ENCODE measurements around the gene PCBP3.
"Not testable (repeated sequence)": the region's sequence is repeated elsewhere in the genome, so short reads cannot be mapped to it uniquely, and the experiment has no call there.

The PCBP3 gene

GRCh38 chr21:45636459-45636858 is 7.1 kb upstream of the PCBP3 start:
- no peak for DNase-seq

GRCh38 chr21:45636951-45637646 is 6.4 kb upstream of the PCBP3 start:
- no peak for DNase-seq

GRCh38 chr21:45637883-45638282 is 5.6 kb upstream of the PCBP3 start:
- no peak for DNase-seq

- no peak for DNase-seq
These were observed 4.8 kb upstream of the PCBP3 start for GRCh38 chr21:45638707-45639106.

GRCh38 chr21:45639206-45640000 is 4.1 kb upstream of the PCBP3 start:
- DNase-seq, result no peak

- DNase-seq, result no peak
These were observed 3.3 kb upstream of the PCBP3 start for GRCh38 chr21:45640001-45640887.

GRCh38 chr21:45640888-45641479 is 2.5 kb upstream of the PCBP3 start:
- peak; percentile 39 for DNase-seq

- DNase-seq, result peak; percentile 31
These were observed 2.0 kb upstream of the PCBP3 start for GRCh38 chr21:45641480-45642035.

- DNase-seq, result peak; percentile 23
These were observed 1.3 kb upstream of the PCBP3 start for GRCh38 chr21:45642122-45642813.

GRCh38 chr21:45644041-45644906 is 749 bp downstream of the PCBP3 start:
- DNase-seq, result peak; percentile 65

- peak; percentile 42 for DNase-seq
These were observed 8.4 kb downstream of the PCBP3 start for GRCh38 chr21:45651921-45652320.

GRCh38 chr21:45655124-45655523 is 11.6 kb downstream of the PCBP3 start:
- no peak for DNase-seq

GRCh38 chr21:45656114-45656513 is 12.6 kb downstream of the PCBP3 start:
- not testable (repeated sequence) for DNase-seq

GRCh38 chr21:45661913-45662622 is 18.5 kb downstream of the PCBP3 start:
- not testable (repeated sequence) for DNase-seq

GRCh38 chr21:45662623-45663245 is 19.2 kb downstream of the PCBP3 start:
- not testable (repeated sequence) for DNase-seq

GRCh38 chr21:45669382-45669781 is 25.9 kb downstream of the PCBP3 start:
- no peak for DNase-seq

GRCh38 chr21:45670731-45671130 is 27.2 kb downstream of the PCBP3 start:
- DNase-seq, result no peak

GRCh38 chr21:45678790-45679189 is 35.3 kb downstream of the PCBP3 start:
- DNase-seq, result not testable (repeated sequence)

GRCh38 chr21:45680215-45680614 is 36.7 kb downstream of the PCBP3 start:
- no peak for DNase-seq

GRCh38 chr21:45695086-45695485 is 51.6 kb downstream of the PCBP3 start:
- DNase-seq, result peak; percentile 51

All from eye (tissue), 1 donor.